Panc1 (cell line): ENCODE results near the gene ZNF410.

ENCODE experiments used
- POLR2AphosphoS5 ChIP-seq: IDR thresholded peaks from 2 replicates; pipeline ENCODE4 v1.6.1; 2012; ENCODE audit warnings: mild to moderate bottlenecking, low read depth, low read length, moderate library complexity
- REST ChIP-seq, 2 experiments: IDR thresholded peaks; 2 replicates each; pipeline ENCODE4 v1.6.1; 2011 to 2012; ENCODE audit warnings: low read depth in 2 of 2, control low read depth in 1 of 2, low read length in 1 of 2, mild to moderate bottlenecking in 1 of 2, moderate library complexity in 1 of 2; ENCODE audit not compliant: insufficient read depth in 1 of 2
- SIN3A ChIP-seq: IDR thresholded peaks from 2 replicates; pipeline ENCODE4 v1.6.1; 2012; ENCODE audit warnings: low read depth, mild to moderate bottlenecking, low read length, moderate library complexity, borderline replicate concordance; ENCODE audit not compliant: insufficient read depth
- TCF7L2 ChIP-seq: IDR thresholded peaks from 2 replicates; pipeline ENCODE4 v1.6.1; 2011; ENCODE audit warnings: mild to moderate bottlenecking, low read depth, low read length, inconsistent platforms
- TF ChIP-seq, protein P1 (sequence below): fragments of 450-650 bp; IDR thresholded peaks from 2 replicates; pipeline ENCODE4 v1.5.1; 2017; ENCODE audit warnings: mild to moderate bottlenecking

GRCh38 chr14:73887694-73888459 lies 1.2 kb downstream of the ZNF410 start:
- TF ChIP-seq, protein P1, sequence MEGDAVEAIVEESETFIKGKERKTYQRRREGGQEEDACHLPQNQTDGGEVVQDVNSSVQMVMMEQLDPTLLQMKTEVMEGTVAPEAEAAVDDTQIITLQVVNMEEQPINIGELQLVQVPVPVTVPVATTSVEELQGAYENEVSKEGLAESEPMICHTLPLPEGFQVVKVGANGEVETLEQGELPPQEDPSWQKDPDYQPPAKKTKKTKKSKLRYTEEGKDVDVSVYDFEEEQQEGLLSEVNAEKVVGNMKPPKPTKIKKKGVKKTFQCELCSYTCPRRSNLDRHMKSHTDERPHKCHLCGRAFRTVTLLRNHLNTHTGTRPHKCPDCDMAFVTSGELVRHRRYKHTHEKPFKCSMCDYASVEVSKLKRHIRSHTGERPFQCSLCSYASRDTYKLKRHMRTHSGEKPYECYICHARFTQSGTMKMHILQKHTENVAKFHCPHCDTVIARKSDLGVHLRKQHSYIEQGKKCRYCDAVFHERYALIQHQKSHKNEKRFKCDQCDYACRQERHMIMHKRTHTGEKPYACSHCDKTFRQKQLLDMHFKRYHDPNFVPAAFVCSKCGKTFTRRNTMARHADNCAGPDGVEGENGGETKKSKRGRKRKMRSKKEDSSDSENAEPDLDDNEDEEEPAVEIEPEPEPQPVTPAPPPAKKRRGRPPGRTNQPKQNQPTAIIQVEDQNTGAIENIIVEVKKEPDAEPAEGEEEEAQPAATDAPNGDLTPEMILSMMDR, result no peak
- TF ChIP-seq POLR2AphosphoS5 (no peak), TCF7L2 (no peak), SIN3A (no peak), REST (IDR thresholded peaks at IDR 0.05; ENCODE audit: insufficient read depth in 1 of 2, low read depth in 2 of 2, low read length in 1 of 2) (no peak)
